SK-N-SH treated with all-trans-retinoic acid at 6 μM for 48 hours (cell line): Measurements from ENCODE around the gene LENG9.

Source experiments
- ATAC-seq: fragments of 200-7000 bp; cut with Tn5 transposase; 3 replicates; pipeline ENCODE4 v1.9.1; 2020; ENCODE audit warnings: mild to moderate bottlenecking, moderate library complexity
- ARNTL ChIP-seq: fragments of 450-650 bp; formaldehyde crosslinking; IDR thresholded peaks from 2 replicates; pipeline ENCODE4 v1.5.0; 2020; ENCODE audit warnings: low read depth, mild to moderate bottlenecking, moderate library complexity, borderline replicate concordance
- BACH2 ChIP-seq: fragments of 250-450 bp; sonication (Bioruptor Pico); IDR thresholded peaks from 2 replicates; pipeline ENCODE4 v1.9.0; 2021; ENCODE audit warnings: mild to moderate bottlenecking, borderline replicate concordance
- CSDC2 ChIP-seq: fragments of 250-450 bp; sonication (Bioruptor Pico); IDR thresholded peaks from 2 replicates; pipeline ENCODE4 v1.5.0; 2020; ENCODE audit warnings: mild to moderate bottlenecking, moderate library complexity
- ESRRG ChIP-seq: fragments of 250-450 bp; sonication (Bioruptor Pico); IDR thresholded peaks from 2 replicates; pipeline ENCODE4 v1.6.1; 2021; ENCODE audit warnings: mild to moderate bottlenecking
- GLIS3 ChIP-seq: fragments of 250-450 bp; sonication (Bioruptor Pico); IDR thresholded peaks from 2 replicates; pipeline ENCODE4 v1.5.0; 2020; ENCODE audit warnings: mild to moderate bottlenecking, moderate library complexity
- ISL1 ChIP-seq: fragments of 250-450 bp; sonication (Bioruptor Pico); IDR thresholded peaks from 2 replicates; pipeline ENCODE4 v2.1.2; 2022; ENCODE audit warnings: mild to moderate bottlenecking, moderate library complexity
- OSR1 ChIP-seq: fragments of 250-450 bp; sonication (Bioruptor Pico); IDR thresholded peaks from 2 replicates; pipeline ENCODE4 v1.8.0; 2022; ENCODE audit warnings: moderate library complexity, mild to moderate bottlenecking, inconsistent platforms
- PPARA ChIP-seq: fragments of 250-450 bp; sonication (Bioruptor Pico); IDR thresholded peaks from 2 replicates; pipeline ENCODE4 v1.5.0; 2020; ENCODE audit warnings: mild to moderate bottlenecking, borderline replicate concordance
- SNAI2 ChIP-seq: fragments of 250-450 bp; sonication (Bioruptor Pico); IDR thresholded peaks from 2 replicates; pipeline ENCODE4 v1.5.0; 2020; ENCODE audit warnings: mild to moderate bottlenecking, moderate library complexity
- TCF4 ChIP-seq: fragments of 250-450 bp; sonication (Bioruptor Pico); IDR thresholded peaks from 2 replicates; pipeline ENCODE4 v1.8.0; 2021; ENCODE audit warnings: mild to moderate bottlenecking, moderate library complexity, borderline replicate concordance
- TOX ChIP-seq: fragments of 250-450 bp; sonication (Bioruptor Pico); IDR thresholded peaks from 2 replicates; pipeline ENCODE4 v1.8.0; 2021; ENCODE audit warnings: mild to moderate bottlenecking, moderate library complexity, borderline replicate concordance
- ZC3H10 ChIP-seq: fragments of 250-450 bp; sonication (Bioruptor Pico); IDR thresholded peaks from 2 replicates; pipeline ENCODE4 v1.5.1; 2021; ENCODE audit warnings: mild to moderate bottlenecking, moderate library complexity
- ZFP30 ChIP-seq: fragments of 450-650 bp; formaldehyde crosslinking; IDR thresholded peaks from 2 replicates; pipeline ENCODE4 v1.5.0; 2022; ENCODE audit warnings: mild to moderate bottlenecking, moderate library complexity
- ZNF565 ChIP-seq: fragments of 450-650 bp; formaldehyde crosslinking; conservative IDR thresholded peaks from 2 replicates; pipeline ENCODE4 v1.5.0; 2020; ENCODE audit warnings: low read depth, mild to moderate bottlenecking, moderate library complexity
- ZNF70 ChIP-seq: fragments of 450-650 bp; formaldehyde crosslinking; IDR thresholded peaks from 2 replicates; pipeline ENCODE4 v1.5.0; 2020; ENCODE audit warnings: mild to moderate bottlenecking, moderate library complexity
- ZNF8 ChIP-seq: fragments of 450-650 bp; formaldehyde crosslinking; IDR thresholded peaks from 2 replicates; pipeline ENCODE4 v1.5.0; 2020; ENCODE audit warnings: mild to moderate bottlenecking, moderate library complexity
- TF ChIP-seq, protein P1 (sequence below): fragments of 250-450 bp; sonication (Bioruptor Pico); IDR thresholded peaks from 2 replicates; pipeline ENCODE4 v1.8.0; 2021; ENCODE audit warnings: low read depth, mild to moderate bottlenecking, moderate library complexity, borderline replicate concordance
- TF ChIP-seq, protein P2 (sequence below): fragments of 250-450 bp; sonication (Bioruptor Pico); IDR thresholded peaks from 2 replicates; pipeline ENCODE4 v1.5.0; 2020; ENCODE audit warnings: mild to moderate bottlenecking, moderate library complexity
- TF ChIP-seq, protein P3 (sequence below): fragments of 250-450 bp; sonication (Bioruptor Pico); IDR thresholded peaks from 2 replicates; pipeline ENCODE4 v1.8.0; 2020; ENCODE audit warnings: mild to moderate bottlenecking, moderate library complexity, borderline replicate concordance
- TF ChIP-seq, protein P4 (sequence below): fragments of 250-450 bp; sonication (Bioruptor Pico); IDR thresholded peaks from 2 replicates; pipeline ENCODE4 v1.5.1; 2021; ENCODE audit warnings: mild to moderate bottlenecking, moderate library complexity
- TF ChIP-seq, protein P5 (sequence below): fragments of 250-450 bp; sonication (Bioruptor Pico); IDR thresholded peaks from 2 replicates; pipeline ENCODE4 v1.5.1; 2020; ENCODE audit warnings: low read depth, mild to moderate bottlenecking, moderate library complexity

The LENG9 gene

DNA sequence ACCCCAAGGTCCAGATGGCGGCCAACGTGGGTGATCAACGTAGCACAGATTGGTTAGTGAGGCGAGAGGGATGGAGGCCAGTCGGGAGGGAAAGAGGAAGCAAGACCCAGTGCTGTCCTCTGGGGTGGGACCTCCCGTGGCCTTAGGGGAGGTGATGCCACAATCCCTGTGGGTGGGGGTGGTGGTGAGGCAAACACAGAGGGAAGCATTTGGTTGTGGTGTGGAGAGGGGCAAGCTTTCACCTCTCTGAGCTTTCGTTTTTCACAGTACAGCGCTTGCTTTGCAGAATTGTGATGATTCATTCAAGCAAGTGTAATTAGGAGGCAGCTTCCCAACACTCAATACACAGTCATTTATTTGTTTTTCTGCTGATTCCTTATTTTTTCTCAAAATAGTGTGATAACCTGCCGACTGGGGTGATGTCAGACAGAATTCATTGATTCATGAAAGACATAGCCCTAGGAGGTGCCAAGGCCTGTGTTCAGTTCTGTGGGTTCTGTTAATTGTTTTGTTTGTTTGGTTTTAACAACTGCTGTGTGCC, 12.2 kb downstream of the LENG9 start:
- no peak for ATAC-seq
- TF ChIP-seq, protein P1, sequence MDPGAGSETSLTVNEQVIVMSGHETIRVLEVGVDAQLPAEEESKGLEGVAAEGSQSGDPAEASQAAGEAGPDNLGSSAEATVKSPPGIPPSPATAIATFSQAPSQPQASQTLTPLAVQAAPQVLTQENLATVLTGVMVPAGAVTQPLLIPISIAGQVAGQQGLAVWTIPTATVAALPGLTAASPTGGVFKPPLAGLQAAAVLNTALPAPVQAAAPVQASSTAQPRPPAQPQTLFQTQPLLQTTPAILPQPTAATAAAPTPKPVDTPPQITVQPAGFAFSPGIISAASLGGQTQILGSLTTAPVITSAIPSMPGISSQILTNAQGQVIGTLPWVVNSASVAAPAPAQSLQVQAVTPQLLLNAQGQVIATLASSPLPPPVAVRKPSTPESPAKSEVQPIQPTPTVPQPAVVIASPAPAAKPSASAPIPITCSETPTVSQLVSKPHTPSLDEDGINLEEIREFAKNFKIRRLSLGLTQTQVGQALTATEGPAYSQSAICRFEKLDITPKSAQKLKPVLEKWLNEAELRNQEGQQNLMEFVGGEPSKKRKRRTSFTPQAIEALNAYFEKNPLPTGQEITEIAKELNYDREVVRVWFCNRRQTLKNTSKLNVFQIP (CRISPR knock-in tag) = no peak
- TF ChIP-seq ZNF8 (CRISPR knock-in tag) (no peak), ISL1 (CRISPR knock-in tag) (no peak), ZNF70 (CRISPR knock-in tag) (no peak), ZFP30 (CRISPR knock-in tag) (no peak), CSDC2 (CRISPR knock-in tag) (no peak), PPARA (CRISPR knock-in tag) (no peak), ZC3H10 (CRISPR knock-in tag) (no peak), OSR1 (CRISPR knock-in tag) (no peak), TOX (CRISPR knock-in tag) (no peak), TCF4 (CRISPR knock-in tag) (no peak), ARNTL (CRISPR knock-in tag) (no peak), ZNF565 (CRISPR knock-in tag) (no peak), ESRRG (no peak), BACH2 (no peak)
- TF ChIP-seq, protein P2, sequence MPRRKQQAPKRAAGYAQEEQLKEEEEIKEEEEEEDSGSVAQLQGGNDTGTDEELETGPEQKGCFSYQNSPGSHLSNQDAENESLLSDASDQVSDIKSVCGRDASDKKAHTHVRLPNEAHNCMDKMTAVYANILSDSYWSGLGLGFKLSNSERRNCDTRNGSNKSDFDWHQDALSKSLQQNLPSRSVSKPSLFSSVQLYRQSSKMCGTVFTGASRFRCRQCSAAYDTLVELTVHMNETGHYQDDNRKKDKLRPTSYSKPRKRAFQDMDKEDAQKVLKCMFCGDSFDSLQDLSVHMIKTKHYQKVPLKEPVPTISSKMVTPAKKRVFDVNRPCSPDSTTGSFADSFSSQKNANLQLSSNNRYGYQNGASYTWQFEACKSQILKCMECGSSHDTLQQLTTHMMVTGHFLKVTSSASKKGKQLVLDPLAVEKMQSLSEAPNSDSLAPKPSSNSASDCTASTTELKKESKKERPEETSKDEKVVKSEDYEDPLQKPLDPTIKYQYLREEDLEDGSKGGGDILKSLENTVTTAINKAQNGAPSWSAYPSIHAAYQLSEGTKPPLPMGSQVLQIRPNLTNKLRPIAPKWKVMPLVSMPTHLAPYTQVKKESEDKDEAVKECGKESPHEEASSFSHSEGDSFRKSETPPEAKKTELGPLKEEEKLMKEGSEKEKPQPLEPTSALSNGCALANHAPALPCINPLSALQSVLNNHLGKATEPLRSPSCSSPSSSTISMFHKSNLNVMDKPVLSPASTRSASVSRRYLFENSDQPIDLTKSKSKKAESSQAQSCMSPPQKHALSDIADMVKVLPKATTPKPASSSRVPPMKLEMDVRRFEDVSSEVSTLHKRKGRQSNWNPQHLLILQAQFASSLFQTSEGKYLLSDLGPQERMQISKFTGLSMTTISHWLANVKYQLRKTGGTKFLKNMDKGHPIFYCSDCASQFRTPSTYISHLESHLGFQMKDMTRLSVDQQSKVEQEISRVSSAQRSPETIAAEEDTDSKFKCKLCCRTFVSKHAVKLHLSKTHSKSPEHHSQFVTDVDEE = no peak
- TF ChIP-seq, protein P3, sequence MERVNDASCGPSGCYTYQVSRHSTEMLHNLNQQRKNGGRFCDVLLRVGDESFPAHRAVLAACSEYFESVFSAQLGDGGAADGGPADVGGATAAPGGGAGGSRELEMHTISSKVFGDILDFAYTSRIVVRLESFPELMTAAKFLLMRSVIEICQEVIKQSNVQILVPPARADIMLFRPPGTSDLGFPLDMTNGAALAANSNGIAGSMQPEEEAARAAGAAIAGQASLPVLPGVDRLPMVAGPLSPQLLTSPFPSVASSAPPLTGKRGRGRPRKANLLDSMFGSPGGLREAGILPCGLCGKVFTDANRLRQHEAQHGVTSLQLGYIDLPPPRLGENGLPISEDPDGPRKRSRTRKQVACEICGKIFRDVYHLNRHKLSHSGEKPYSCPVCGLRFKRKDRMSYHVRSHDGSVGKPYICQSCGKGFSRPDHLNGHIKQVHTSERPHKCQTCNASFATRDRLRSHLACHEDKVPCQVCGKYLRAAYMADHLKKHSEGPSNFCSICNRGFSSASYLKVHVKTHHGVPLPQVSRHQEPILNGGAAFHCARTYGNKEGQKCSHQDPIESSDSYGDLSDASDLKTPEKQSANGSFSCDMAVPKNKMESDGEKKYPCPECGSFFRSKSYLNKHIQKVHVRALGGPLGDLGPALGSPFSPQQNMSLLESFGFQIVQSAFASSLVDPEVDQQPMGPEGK (CRISPR knock-in tag) = no peak
- TF ChIP-seq, protein P4, sequence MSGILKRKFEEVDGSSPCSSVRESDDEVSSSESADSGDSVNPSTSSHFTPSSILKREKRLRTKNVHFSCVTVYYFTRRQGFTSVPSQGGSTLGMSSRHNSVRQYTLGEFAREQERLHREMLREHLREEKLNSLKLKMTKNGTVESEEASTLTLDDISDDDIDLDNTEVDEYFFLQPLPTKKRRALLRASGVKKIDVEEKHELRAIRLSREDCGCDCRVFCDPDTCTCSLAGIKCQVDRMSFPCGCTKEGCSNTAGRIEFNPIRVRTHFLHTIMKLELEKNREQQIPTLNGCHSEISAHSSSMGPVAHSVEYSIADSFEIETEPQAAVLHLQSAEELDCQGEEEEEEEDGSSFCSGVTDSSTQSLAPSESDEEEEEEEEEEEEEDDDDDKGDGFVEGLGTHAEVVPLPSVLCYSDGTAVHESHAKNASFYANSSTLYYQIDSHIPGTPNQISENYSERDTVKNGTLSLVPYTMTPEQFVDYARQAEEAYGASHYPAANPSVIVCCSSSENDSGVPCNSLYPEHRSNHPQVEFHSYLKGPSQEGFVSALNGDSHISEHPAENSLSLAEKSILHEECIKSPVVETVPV (CRISPR knock-in tag) = no peak
- TF ChIP-seq, protein P5, sequence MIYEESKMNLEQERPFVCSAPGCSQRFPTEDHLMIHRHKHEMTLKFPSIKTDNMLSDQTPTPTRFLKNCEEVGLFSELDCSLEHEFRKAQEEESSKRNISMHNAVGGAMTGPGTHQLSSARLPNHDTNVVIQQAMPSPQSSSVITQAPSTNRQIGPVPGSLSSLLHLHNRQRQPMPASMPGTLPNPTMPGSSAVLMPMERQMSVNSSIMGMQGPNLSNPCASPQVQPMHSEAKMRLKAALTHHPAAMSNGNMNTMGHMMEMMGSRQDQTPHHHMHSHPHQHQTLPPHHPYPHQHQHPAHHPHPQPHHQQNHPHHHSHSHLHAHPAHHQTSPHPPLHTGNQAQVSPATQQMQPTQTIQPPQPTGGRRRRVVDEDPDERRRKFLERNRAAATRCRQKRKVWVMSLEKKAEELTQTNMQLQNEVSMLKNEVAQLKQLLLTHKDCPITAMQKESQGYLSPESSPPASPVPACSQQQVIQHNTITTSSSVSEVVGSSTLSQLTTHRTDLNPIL (CRISPR knock-in tag) = no peak

DNA sequence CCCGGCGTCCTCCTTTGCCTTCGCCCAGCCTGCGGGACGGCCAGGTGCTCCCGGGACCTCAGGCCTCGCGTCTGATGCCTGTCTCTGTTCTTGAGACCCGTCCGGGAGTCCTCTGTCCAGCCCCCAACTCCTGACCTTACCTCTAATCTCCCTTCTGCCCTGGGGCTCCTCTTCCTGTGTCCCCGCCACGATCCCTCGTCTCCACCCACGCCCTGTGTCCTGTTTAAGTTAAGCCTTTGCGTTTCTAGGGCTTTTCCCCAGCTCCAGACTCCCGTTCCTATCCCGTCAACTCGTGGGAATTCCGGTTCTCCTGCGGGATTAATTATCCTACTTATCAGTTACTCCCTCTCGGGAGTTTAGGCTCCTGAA, 13.9 kb downstream of the LENG9 start:
- ATAC-seq = no peak
- TF ChIP-seq ESRRG (no peak), ZFP30 (CRISPR knock-in tag) (no peak), GLIS3 (no peak), SNAI2 (CRISPR knock-in tag) (no peak)
- TF ChIP-seq, protein P4 (CRISPR knock-in tag) = no peak
- TF ChIP-seq, protein P3 (CRISPR knock-in tag) = no peak
